HCT116 (cell line): Measurements from ENCODE around the gene AP1M2. TPM values are rescaled to one million over a fixed set of nuclear protein-coding genes. Genes with fewer than 3 reads are reported as not detected.

Experiments used
- ATAC-seq: fragments of 200-7000 bp; cut with Tn5 transposase; 2 replicates; pipeline ENCODE4 v1.9.1; 2020; ENCODE audit warnings: mild to moderate bottlenecking, moderate library complexity
- BruUV-seq: library from RNA; stranded (reverse); fragments of 400-500 nt; replicated peaks from 2 replicates; lab custom pipeline; 2021; lab: Mats Ljungman, UMichigan
- CTCF ChIA-PET: fragments of 300-600 bp; sonication (Branson Sonifier 250); formaldehyde crosslinking; loops from one replicate; lab custom pipeline; 2021; ENCODE audit warnings: antibody characterized with exemption; lab: Charles Lee
- POLR2A ChIA-PET: fragments of 300-600, 350-600 bp; sonication (Branson Sonifier 250); formaldehyde crosslinking; loops from one replicate; lab custom pipeline; 2021; ENCODE audit warnings: antibody characterized with exemption; lab: Charles Lee
- RAD21 ChIA-PET, 2 experiments: fragments of 300-600 bp; sonication (Branson Sonifier 250); formaldehyde crosslinking; loops; one replicate each; lab custom pipeline; 2023; ENCODE audit warnings: low total read pairs in 2 of 2; ENCODE audit not compliant: uncharacterized antibody in 2 of 2, unreplicated experiment in 2 of 2, low non-redundant PET in 1 of 2; lab: Charles Lee
- DNase-seq: peaks from one replicate; pipeline ENCODE4 v3.0.0-alpha.2; 2010; ENCODE audit warnings: low read depth, low spot score
- H2AFZ ChIP-seq: fragments of 200-600 bp; shearing (Covaris generic), sonication (generic); 2 replicates; pipeline ENCODE4 v1.6.1; 2017; ENCODE audit warnings: low read depth, mixed run types, mixed read lengths, antibody characterized with exemption, low read length; ENCODE audit not compliant: poor library complexity, severe bottlenecking
- H3K27ac ChIP-seq: 2 replicates; pipeline ENCODE4 v1.5.1; 2012; ENCODE audit warnings: low read depth, low read length
- H3K27me3 ChIP-seq: fragments of 200-600 bp; sonication (generic); 2 replicates; pipeline ENCODE4 v1.6.1; 2016; ENCODE audit warnings: mixed run types, low read length, mixed read lengths; ENCODE audit not compliant: insufficient read depth
- H3K36me3 ChIP-seq, 2 experiments: fragments of 200-500 bp in 1 of 2; fragments of 200-600 bp in 1 of 2; sonication (Bioruptor generic) in 1 of 2; sonication (generic) in 1 of 2; 2 replicates each; pipeline versions ENCODE4 v1.5.1 to v1.6.1; 2014 to 2016; ENCODE audit warnings: low read length in 2 of 2, inconsistent platforms in 1 of 2, mixed read lengths in 1 of 2, mixed run types in 1 of 2; ENCODE audit not compliant: insufficient read depth in 2 of 2, control insufficient read depth in 1 of 2
- H3K4me1 ChIP-seq, 2 experiments: fragments of 200-600 bp in 1 of 2; sonication (generic) in 1 of 2; 2 replicates each; pipeline versions ENCODE4 v1.5.1 to v1.6.1; 2012 to 2017; ENCODE audit warnings: low read length in 2 of 2, inconsistent platforms in 1 of 2, mild to moderate bottlenecking in 1 of 2, mixed read lengths in 1 of 2, mixed run types in 1 of 2, moderate library complexity in 1 of 2; ENCODE audit not compliant: insufficient read depth in 2 of 2, control insufficient read depth in 1 of 2
- H3K4me2 ChIP-seq: fragments of 200-600 bp; sonication (generic); 2 replicates; pipeline ENCODE4 v1.6.1; 2017; ENCODE audit warnings: mixed run types, low read length, mixed read lengths
- H3K4me3 ChIP-seq, 2 experiments: fragments of 200-600 bp in 1 of 2; sonication (generic) in 1 of 2; replicated peaks in 1 of 2; 2 replicates each; pipeline ENCODE4 v1.5.1; 2011 to 2016; ENCODE audit warnings: low read length in 2 of 2, control low read depth in 1 of 2, low read depth in 1 of 2, mild to moderate bottlenecking in 1 of 2, mixed read lengths in 1 of 2, mixed run types in 1 of 2
- H3K79me2 ChIP-seq: fragments of 200-600 bp; sonication (generic); 2 replicates; pipeline ENCODE4 v1.6.1; 2017; ENCODE audit warnings: mild to moderate bottlenecking, mixed run types, low read length, moderate library complexity, mixed read lengths; ENCODE audit not compliant: insufficient read depth
- H3K9ac ChIP-seq: fragments of 200-600 bp; sonication (generic); 2 replicates; pipeline ENCODE4 v1.6.1; 2016; ENCODE audit warnings: low read length, mixed read lengths
- H3K9me2 ChIP-seq: fragments of 200-600 bp; sonication (generic), shearing (Covaris generic); 2 replicates; pipeline ENCODE4 v1.6.1; 2017; ENCODE audit warnings: mixed run types, mild to moderate bottlenecking, moderate library complexity; ENCODE audit not compliant: insufficient read depth
- H3K9me3 ChIP-seq, 2 experiments: fragments of 200-500 bp in 1 of 2; fragments of 200-600 bp in 1 of 2; sonication (Bioruptor generic) in 1 of 2; sonication (generic) in 1 of 2; 2 replicates each; pipeline ENCODE4 v1.6.1; 2014 to 2017; ENCODE audit warnings: low read length in 2 of 2, mixed read lengths in 2 of 2, inconsistent platforms in 1 of 2, low read depth in 1 of 2, mild to moderate bottlenecking in 1 of 2, mixed run types in 1 of 2, moderate library complexity in 1 of 2; ENCODE audit not compliant: control insufficient read depth in 1 of 2, insufficient read depth in 1 of 2
- H4K20me1 ChIP-seq: fragments of 200-600 bp; sonication (generic), shearing (Covaris generic); 2 replicates; pipeline ENCODE4 v1.6.1; 2017; ENCODE audit warnings: mixed run types, mild to moderate bottlenecking, moderate library complexity; ENCODE audit not compliant: insufficient read depth
- CBX3 ChIP-seq: IDR thresholded peaks from 2 replicates; pipeline ENCODE4 v1.6.1; 2012; ENCODE audit warnings: low read depth
- EGR1 ChIP-seq: IDR thresholded peaks from 2 replicates; pipeline ENCODE4 v1.6.1; 2012; ENCODE audit warnings: low read depth
- EZH2phosphoT487 ChIP-seq: fragments of 200-600 bp; IDR thresholded peaks from 2 replicates; pipeline ENCODE4 v1.6.1; 2018; ENCODE audit warnings: antibody characterized with exemption, borderline replicate concordance
- FOSL1 ChIP-seq: IDR thresholded peaks from 2 replicates; pipeline ENCODE4 v1.6.1; 2012; ENCODE audit warnings: low read depth
- JUND ChIP-seq: IDR thresholded peaks from 2 replicates; pipeline ENCODE4 v1.6.1; 2012
- POLR2AphosphoS5 ChIP-seq: IDR thresholded peaks from 2 replicates; pipeline ENCODE4 v1.6.1; 2011; ENCODE audit warnings: mild to moderate bottlenecking, low read depth, low read length, moderate library complexity
- RAD21 ChIP-seq: IDR thresholded peaks from 2 replicates; pipeline ENCODE4 v1.6.1; 2012; ENCODE audit warnings: low read depth, mild to moderate bottlenecking
- SIN3A ChIP-seq: IDR thresholded peaks from 2 replicates; pipeline ENCODE4 v1.6.1; 2012; ENCODE audit warnings: low read depth
- SP1 ChIP-seq: IDR thresholded peaks from 2 replicates; pipeline ENCODE4 v1.6.1; 2012; ENCODE audit warnings: low read depth
- YY1 ChIP-seq: IDR thresholded peaks from 2 replicates; pipeline ENCODE4 v1.6.1; 2011; ENCODE audit warnings: low read length, low read depth, moderate library complexity, mild to moderate bottlenecking; ENCODE audit not compliant: insufficient replicate concordance; ENCODE audit errors: extremely low read depth
- ZFX ChIP-seq: fragments of 450-650 bp; IDR thresholded peaks from 2 replicates; pipeline ENCODE4 v1.6.1; 2017
- ZNF274 ChIP-seq: fragments of 200-500 bp; sonication (Bioruptor generic); IDR thresholded peaks from 2 replicates; pipeline ENCODE4 v1.6.1; 2014; ENCODE audit warnings: mild to moderate bottlenecking, low read depth, low read length, inconsistent platforms
- intact Hi-C: fragments of 100-400 bp; cut with micrococcal nuclease; formaldehyde crosslinking; loops from 2 replicates; pipeline ENCODE4 v1.10.0; 2022
- total RNA-seq: library from RNA; stranded (reverse); gene quantifications from one replicate; pipeline ENCODE4 v1.2.1, GENCODE V29; 2021; ENCODE audit not compliant: unreplicated experiment
- TF ChIP-seq, protein P1 (sequence below): IDR thresholded peaks from 2 replicates; pipeline ENCODE4 v1.6.1; 2012
- TF ChIP-seq, protein P2 (sequence below): IDR thresholded peaks from 2 replicates; pipeline ENCODE4 v1.6.1; 2012
- TF ChIP-seq, protein P3 (sequence below): IDR thresholded peaks from 2 replicates; pipeline ENCODE4 v1.6.1; 2011; ENCODE audit warnings: mild to moderate bottlenecking, low read length, moderate library complexity; ENCODE audit not compliant: insufficient replicate concordance; ENCODE audit errors: extremely low read depth

The AP1M2 gene
- total RNA-seq, 1 experiment from 2014 or later = 111 TPM

GRCh38 chr19:10544242-10544752 is 42.8 kb downstream of the AP1M2 start:
- intact Hi-C loops = loop anchor here (2.0 to 5.0 kb wide), 2 partner anchors 25 to 37 kb away; partner anchors contain the start of gene CDKN2D

More at GRCh38 chr19:10544242-10544752, 42.8 kb downstream of the AP1M2 start:
- H3K27ac ChIP-seq = peak overlapping the region; percentile 91
- DNase-seq = no peak
- no peak overlapping the region for H2AFZ ChIP-seq
- H3K9me2 ChIP-seq = no peaks in the 10 kb centered on the region
- no peaks in the 10 kb centered on the region for H4K20me1 ChIP-seq
- peaks cover 3% of the 10 kb centered on the region in 2 experiments; a peak in 1 of 4 replicates for H3K36me3 ChIP-seq
- peaks cover 10 to 24% of the 10 kb centered on the region in 2 experiments; a peak in 3 of 4 replicates for H3K4me1 ChIP-seq
- TF ChIP-seq FOSL1 (no peak), SP1 (no peak), EZH2phosphoT487 (no peak), RAD21 (no peak), EGR1 (no peak), YY1 (no peak), CBX3 (no peak), ZFX (no peak; the same call in 1 of the 2 replicates), JUND (no peak), SIN3A (no peak), POLR2AphosphoS5 (no peak), ZNF274 (no peak)
- TF ChIP-seq, protein P1, sequence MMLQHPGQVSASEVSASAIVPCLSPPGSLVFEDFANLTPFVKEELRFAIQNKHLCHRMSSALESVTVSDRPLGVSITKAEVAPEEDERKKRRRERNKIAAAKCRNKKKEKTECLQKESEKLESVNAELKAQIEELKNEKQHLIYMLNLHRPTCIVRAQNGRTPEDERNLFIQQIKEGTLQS = no peak
- TF ChIP-seq, protein P2, sequence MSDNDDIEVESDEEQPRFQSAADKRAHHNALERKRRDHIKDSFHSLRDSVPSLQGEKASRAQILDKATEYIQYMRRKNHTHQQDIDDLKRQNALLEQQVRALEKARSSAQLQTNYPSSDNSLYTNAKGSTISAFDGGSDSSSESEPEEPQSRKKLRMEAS = no peak
- TF ChIP-seq, protein P3, sequence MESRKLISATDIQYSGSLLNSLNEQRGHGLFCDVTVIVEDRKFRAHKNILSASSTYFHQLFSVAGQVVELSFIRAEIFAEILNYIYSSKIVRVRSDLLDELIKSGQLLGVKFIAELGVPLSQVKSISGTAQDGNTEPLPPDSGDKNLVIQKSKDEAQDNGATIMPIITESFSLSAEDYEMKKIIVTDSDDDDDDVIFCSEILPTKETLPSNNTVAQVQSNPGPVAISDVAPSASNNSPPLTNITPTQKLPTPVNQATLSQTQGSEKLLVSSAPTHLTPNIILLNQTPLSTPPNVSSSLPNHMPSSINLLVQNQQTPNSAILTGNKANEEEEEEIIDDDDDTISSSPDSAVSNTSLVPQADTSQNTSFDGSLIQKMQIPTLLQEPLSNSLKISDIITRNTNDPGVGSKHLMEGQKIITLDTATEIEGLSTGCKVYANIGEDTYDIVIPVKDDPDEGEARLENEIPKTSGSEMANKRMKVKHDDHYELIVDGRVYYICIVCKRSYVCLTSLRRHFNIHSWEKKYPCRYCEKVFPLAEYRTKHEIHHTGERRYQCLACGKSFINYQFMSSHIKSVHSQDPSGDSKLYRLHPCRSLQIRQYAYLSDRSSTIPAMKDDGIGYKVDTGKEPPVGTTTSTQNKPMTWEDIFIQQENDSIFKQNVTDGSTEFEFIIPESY = no peak
- peak overlapping the region; percentile 97 for H3K4me2 ChIP-seq
- no TSS peak for BruUV-seq
- peak; percentile 44 for ATAC-seq
- ChIA-PET POLR2A (no interaction called here), CTCF (no interaction called here), RAD21 (no interaction called here)
- peak overlapping the region; percentile 92 for H3K9ac ChIP-seq
- peaks cover 24% of the 10 kb centered on the region for H3K79me2 ChIP-seq
- H3K4me3 ChIP-seq = peak overlapping the region; percentile 92 to 93
- H3K9me3 ChIP-seq = no peaks in the 10 kb centered on the region
- no peaks in the 10 kb centered on the region for H3K27me3 ChIP-seq
